Measurements from ENCODE around the gene VPS13D. TPM values are rescaled to one million over a fixed set of nuclear protein-coding genes. Genes with fewer than 3 reads are reported as not detected.

VPS13D gene
- total RNA-seq, 4 donors from 2014 or later = 42.5 to 103 (median 59.8) TPM

DNA sequence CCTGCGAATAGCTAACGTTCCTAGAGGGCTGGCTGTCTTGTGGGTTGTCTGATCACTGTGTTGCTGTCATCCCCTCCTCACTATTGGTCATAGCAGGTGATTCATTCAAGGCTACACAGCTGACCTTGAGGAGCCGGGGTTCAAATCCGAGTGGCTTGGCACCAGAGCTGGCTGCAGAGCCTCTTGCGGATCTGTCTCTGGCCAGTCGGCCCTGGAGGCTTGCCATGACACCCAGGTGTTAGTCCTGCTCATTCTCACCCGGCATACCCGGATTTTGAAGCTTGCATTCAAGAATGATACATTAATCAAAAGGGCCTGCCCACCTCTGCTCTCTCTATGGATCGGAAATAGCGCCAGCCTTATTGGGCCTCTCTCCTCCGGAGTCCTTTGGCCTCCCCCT is 277.8 kb downstream of the VPS13D start:
- Histone ChIP-seq H3K36me3 (peaks cover 0 to 100% (median 6%) of the 10 kb centered on the region in 3 donors), H3K27me3 (no peaks in the 10 kb centered on the region), H3K4me3 (no peak overlapping the region), H3K4me1 (peaks cover 9 to 32% (median 15%) of the 10 kb centered on the region in 3 donors), H3K27ac (no peak overlapping the region), H3K9me3 (no peaks in the 10 kb centered on the region)
- DNase-seq = no peak
- no peak for TF ChIP-seq CTCF (IDR thresholded peaks at IDR 0.05)
- no peak for TF ChIP-seq POLR2A (IDR thresholded peaks at IDR 0.05)
- 82 to 94% methylated on average over 10 to 11 of the region's 11 CpGs for WGBS, 2 donors
- intact Hi-C loops (cut with DNase I) = no loop called here

GRCh38 chr1:12508849-12509248 is 279.0 kb downstream of the VPS13D start:
- H3K27me3 ChIP-seq = no peaks in the 10 kb centered on the region
- H3K27ac ChIP-seq = peak overlapping the region in 1 of 4 donors; percentile 3
- H3K4me1 ChIP-seq = peaks cover 9 to 28% (median 15%) of the 10 kb centered on the region in 3 donors
- TF ChIP-seq POLR2A (IDR thresholded peaks at IDR 0.05) = no peak
- TF ChIP-seq CTCF (IDR thresholded peaks at IDR 0.05) = no peak
- H3K4me3 ChIP-seq = no peak overlapping the region
- WGBS, 2 donors = 93 to 96% methylated on average over 7 to 11 of the region's 11 CpGs
- no peak for DNase-seq
- H3K9me3 ChIP-seq = no peaks in the 10 kb centered on the region
- intact Hi-C loops (cut with DNase I) = no loop called here
- H3K36me3 ChIP-seq = peaks cover 0 to 92% (median 6%) of the 10 kb centered on the region in 3 donors

DNA sequence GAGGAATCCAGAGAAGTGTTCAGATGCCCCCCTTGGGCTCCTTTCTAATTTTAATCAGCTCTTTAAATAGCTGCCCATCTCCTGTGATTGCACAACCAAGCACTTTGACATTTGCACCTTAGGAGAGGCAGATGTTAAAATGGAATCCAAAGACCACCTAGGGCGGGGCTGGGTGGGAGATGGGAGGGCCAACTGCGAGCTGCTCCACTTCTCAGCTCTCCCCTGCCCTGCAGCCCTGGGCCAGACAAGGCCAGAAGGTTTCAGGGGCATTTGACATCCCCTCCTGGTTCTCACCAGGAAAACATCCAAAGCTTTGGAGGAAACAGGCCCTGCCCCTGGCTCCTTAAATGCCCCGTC is 281.3 kb downstream of the VPS13D start:
- Histone ChIP-seq H3K27ac (peak overlapping the region; percentile 37 to 72 (median 64)), H3K27me3 (no peaks in the 10 kb centered on the region), H3K9me3 (no peaks in the 10 kb centered on the region), H3K36me3 (peaks cover 0 to 70% (median 6%) of the 10 kb centered on the region in 3 donors), H3K4me1 (peaks cover 9 to 28% (median 15%) of the 10 kb centered on the region in 3 donors), H3K4me3 (peak overlapping the region in 1 of 4 donors; percentile 3)
- TF ChIP-seq CTCF (IDR thresholded peaks at IDR 0.05) (no peak), POLR2A (IDR thresholded peaks at IDR 0.05) (no peak)
- 80 to 95% methylated on average over 1 to 3 of the region's 3 CpGs for WGBS, 2 donors
- intact Hi-C loops (cut with DNase I) = no loop called here
- no peak for DNase-seq

DNA sequence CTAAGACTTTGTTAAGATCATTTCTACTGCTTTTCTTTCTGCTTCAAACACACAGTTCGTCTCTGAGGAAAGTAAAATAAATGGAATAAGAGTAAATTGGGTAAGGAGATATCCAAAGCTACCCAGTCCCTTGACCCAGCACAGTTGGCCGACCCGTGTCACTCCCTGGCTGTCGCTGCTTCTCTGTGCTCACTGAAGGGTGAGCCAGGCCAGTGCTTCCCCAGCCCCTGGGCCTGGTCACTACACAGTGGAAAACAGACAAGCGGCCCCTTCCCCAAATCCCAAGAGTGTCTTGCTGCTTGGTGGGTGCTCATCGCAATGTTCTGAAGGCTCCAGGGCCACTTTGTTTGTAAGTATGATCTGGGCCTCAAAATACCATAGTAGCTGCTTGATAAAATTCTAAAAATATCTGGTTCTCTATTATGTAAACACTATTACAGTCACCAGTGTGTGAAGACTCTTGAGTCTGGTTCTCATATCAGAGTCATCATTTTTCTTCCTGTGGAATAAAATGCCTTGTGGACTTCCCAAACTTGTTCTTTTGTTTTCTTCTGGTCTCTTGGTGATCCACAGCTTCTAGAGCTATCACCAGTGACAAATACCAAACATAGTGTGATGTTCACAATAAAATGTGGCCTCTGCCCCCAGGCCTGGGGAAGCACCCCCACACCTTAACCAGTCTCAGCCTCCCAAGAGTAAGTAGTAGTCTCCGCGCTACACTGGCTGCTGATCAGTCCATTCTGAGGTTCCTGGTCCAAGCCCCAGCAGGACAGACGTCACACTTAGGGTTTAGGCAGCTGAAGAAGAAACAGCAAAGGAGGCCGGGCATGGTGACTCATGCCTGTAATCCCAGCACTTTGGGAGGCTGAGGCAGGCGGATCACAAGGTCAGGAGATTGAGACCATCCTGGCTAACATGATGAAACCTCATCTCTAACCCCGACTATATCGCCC is 282.0 kb downstream of the VPS13D start:
- no peak for DNase-seq
- no peak for TF ChIP-seq POLR2A (IDR thresholded peaks at IDR 0.05)
- no peak for TF ChIP-seq CTCF (IDR thresholded peaks at IDR 0.05)
- WGBS, 2 donors = 72 to 90% methylated on average over 10 to 13 of the region's 13 CpGs
- H3K36me3 ChIP-seq = peaks cover 0 to 63% (median 6%) of the 10 kb centered on the region in 3 donors
- H3K27ac ChIP-seq = peak overlapping the region; percentile 37 to 72 (median 64)
- intact Hi-C loops (cut with DNase I) = no loop called here
- H3K9me3 ChIP-seq = no peaks in the 10 kb centered on the region
- peaks cover 9 to 28% (median 15%) of the 10 kb centered on the region in 3 donors for H3K4me1 ChIP-seq
- no peak overlapping the region for H3K4me3 ChIP-seq
- no peaks in the 10 kb centered on the region for H3K27me3 ChIP-seq

DNA sequence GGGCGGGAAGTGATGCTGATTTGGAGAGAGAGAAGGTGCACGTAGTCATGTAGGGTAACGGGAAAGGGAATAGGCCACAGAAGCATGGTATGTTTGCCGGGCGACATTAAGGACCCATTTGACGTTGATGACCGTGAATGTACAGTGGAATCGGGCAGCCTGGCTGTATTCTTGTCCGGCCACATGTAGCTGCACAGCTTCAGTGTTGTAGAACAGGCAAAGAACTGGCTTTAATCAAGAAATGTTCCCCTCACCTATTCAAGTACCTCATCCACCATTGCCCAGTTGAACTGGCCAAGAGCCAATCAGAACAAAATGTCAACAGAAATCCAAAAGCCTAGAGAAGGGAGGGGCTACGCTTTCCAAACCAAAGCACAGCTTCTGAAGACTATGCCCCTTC is 283.4 kb downstream of the VPS13D start:
- Histone ChIP-seq H3K27me3 (no peaks in the 10 kb centered on the region), H3K36me3 (peaks cover 0 to 49% (median 0%) of the 10 kb centered on the region in 3 donors), H3K4me1 (peaks cover 9 to 29% (median 15%) of the 10 kb centered on the region in 3 donors), H3K4me3 (no peak overlapping the region), H3K27ac (peak overlapping the region in 1 of 4 donors; percentile 65), H3K9me3 (no peaks in the 10 kb centered on the region)
- intact Hi-C loops (cut with DNase I) = no loop called here
- no peak for DNase-seq
- TF ChIP-seq CTCF (IDR thresholded peaks at IDR 0.05) (no peak), POLR2A (IDR thresholded peaks at IDR 0.05) (no peak)
- 91 to 98% methylated on average over 10 of the region's 10 CpGs for WGBS, 2 donors

Data from esophagus squamous epithelium (tissue), 5 donors.